ENCODE results near the gene MBP. TPM values are rescaled to one million over a fixed set of nuclear protein-coding genes. Genes with fewer than 3 reads are reported as not detected.
A peak's percentile ranks its signal among the peaks of the same experiment; 100 is the strongest.

MBP gene
- total and polyA plus RNA-seq, 2 of the 13 experiments (the other 11 are each of a cell fraction or from before 2014, with no cell fraction given): 5.0 to 8.5 TPM

DNA sequence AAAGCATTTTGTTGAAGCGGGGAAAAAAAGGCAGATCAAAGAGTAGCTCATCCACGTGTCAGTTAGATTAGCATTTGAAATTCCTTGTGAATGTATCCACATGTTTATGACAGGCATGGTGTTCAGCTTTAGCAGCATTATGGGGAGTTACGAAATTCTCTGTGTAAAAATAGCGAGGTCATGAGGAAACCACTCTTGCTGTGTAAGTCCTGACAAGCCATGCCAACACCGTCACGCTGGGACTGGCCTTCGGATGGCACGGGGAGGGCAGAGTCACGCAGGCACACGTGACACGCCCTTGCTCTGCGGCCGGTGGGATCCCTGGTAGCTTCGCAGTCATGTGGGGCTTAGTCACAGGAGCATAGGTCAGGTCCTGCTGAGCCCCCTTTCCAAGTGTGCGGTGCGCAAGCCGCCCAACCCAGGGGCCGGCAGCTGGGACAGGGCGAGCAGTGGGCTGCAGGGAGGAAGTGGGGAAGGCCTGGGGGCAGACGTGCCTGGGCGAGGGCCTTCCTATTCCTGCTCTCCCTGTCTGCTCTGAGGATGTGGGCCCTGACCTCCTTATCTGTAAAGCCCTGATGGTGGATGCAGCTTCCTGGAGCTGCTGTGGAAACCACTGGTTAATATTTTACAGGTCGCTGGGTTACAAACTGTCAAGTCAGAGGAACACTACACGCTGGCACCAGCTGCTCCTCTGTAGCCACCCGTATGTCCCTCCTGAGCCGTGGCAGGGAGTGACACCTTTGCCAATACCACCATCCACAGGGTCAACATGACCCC lies 18.0 kb downstream of the MBP start (continued):
- TF ChIP-seq, protein P1, sequence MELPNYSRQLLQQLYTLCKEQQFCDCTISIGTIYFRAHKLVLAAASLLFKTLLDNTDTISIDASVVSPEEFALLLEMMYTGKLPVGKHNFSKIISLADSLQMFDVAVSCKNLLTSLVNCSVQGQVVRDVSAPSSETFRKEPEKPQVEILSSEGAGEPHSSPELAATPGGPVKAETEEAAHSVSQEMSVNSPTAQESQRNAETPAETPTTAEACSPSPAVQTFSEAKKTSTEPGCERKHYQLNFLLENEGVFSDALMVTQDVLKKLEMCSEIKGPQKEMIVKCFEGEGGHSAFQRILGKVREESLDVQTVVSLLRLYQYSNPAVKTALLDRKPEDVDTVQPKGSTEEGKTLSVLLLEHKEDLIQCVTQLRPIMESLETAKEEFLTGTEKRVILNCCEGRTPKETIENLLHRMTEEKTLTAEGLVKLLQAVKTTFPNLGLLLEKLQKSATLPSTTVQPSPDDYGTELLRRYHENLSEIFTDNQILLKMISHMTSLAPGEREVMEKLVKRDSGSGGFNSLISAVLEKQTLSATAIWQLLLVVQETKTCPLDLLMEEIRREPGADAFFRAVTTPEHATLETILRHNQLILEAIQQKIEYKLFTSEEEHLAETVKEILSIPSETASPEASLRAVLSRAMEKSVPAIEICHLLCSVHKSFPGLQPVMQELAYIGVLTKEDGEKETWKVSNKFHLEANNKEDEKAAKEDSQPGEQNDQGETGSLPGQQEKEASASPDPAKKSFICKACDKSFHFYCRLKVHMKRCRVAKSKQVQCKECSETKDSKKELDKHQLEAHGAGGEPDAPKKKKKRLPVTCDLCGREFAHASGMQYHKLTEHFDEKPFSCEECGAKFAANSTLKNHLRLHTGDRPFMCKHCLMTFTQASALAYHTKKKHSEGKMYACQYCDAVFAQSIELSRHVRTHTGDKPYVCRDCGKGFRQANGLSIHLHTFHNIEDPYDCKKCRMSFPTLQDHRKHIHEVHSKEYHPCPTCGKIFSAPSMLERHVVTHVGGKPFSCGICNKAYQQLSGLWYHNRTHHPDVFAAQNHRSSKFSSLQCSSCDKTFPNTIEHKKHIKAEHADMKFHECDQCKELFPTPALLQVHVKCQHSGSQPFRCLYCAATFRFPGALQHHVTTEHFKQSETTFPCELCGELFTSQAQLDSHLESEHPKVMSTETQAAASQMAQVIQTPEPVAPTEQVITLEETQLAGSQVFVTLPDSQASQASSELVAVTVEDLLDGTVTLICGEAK (IDR thresholded peaks at IDR 0.05): no peak
- TF ChIP-seq, protein P1 (CRISPR knock-in tag; IDR thresholded peaks at IDR 0.05): peak; percentile 41; the same call in 1 of the 2 replicates
- TF ChIP-seq GMEB2 (CRISPR knock-in tag; IDR thresholded peaks at IDR 0.05; ENCODE audit: low read depth) (no peak), ZNF576 (CRISPR knock-in tag; IDR thresholded peaks at IDR 0.05) (no peak), ZKSCAN1 (IDR thresholded peaks at IDR 0.05; ENCODE audit: low read length) (no peak), PTBP1 (IDR thresholded peaks at IDR 0.05; ENCODE audit: low read depth, low read length, poor library complexity, severe bottlenecking) (no peak), ZNF577 (CRISPR knock-in tag; IDR thresholded peaks at IDR 0.05; ENCODE audit: borderline replicate concordance, low read depth) (no peak), KLF9 (CRISPR knock-in tag; IDR thresholded peaks at IDR 0.05; ENCODE audit: low read depth) (no peak), GATAD1 (CRISPR knock-in tag; IDR thresholded peaks at IDR 0.05) (no peak; the same call in 1 of the 2 replicates), SIX1 (CRISPR knock-in tag; IDR thresholded peaks at IDR 0.05; ENCODE audit: borderline replicate concordance) (no peak), ZNF30 (CRISPR knock-in tag; IDR thresholded peaks at IDR 0.05) (no peak), KDM1A (CRISPR knock-in tag; IDR thresholded peaks at IDR 0.05) (no peak)
- TF ChIP-seq, protein P2, sequence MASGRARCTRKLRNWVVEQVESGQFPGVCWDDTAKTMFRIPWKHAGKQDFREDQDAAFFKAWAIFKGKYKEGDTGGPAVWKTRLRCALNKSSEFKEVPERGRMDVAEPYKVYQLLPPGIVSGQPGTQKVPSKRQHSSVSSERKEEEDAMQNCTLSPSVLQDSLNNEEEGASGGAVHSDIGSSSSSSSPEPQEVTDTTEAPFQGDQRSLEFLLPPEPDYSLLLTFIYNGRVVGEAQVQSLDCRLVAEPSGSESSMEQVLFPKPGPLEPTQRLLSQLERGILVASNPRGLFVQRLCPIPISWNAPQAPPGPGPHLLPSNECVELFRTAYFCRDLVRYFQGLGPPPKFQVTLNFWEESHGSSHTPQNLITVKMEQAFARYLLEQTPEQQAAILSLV (CRISPR knock-in tag; IDR thresholded peaks at IDR 0.05; ENCODE audit: borderline replicate concordance): peak; percentile 75

Measured in HepG2 (cell line).